WTC11 (cell line): Measurements from ENCODE around the gene TAOK2.
"Not testable (repeated sequence)": the region's sequence is repeated elsewhere in the genome, so short reads cannot be mapped to it uniquely, and the experiment has no call there.

Experiments used
- CBFB ChIP-seq: sonication (generic); formaldehyde crosslinking; IDR thresholded peaks from 2 replicates; pipeline ENCODE4 v1.8.1; 2022; ENCODE audit warnings: mild to moderate bottlenecking, low read depth, missing genetic modification reagents
- CTCF ChIP-seq: fragments of 200-600 bp; IDR thresholded peaks from 2 replicates; pipeline ENCODE4 v1.8.0; 2022; ENCODE audit warnings: antibody characterized with exemption
- FOXP1 ChIP-seq: sonication (generic); formaldehyde crosslinking; IDR thresholded peaks from 2 replicates; pipeline ENCODE4 v1.8.0; 2022; ENCODE audit warnings: missing genetic modification reagents, mild to moderate bottlenecking, moderate library complexity, borderline replicate concordance
- MYBL2 ChIP-seq: sonication (generic); formaldehyde crosslinking; IDR thresholded peaks from 2 replicates; pipeline ENCODE4 v1.8.1; 2023; ENCODE audit warnings: mild to moderate bottlenecking, moderate library complexity, missing genetic modification reagents
- NFYB ChIP-seq: sonication (generic); formaldehyde crosslinking; conservative IDR thresholded peaks from 2 replicates; pipeline ENCODE4 v1.8.0; 2022; ENCODE audit warnings: low read depth, missing genetic modification reagents
- PRDM15 ChIP-seq: sonication (generic); formaldehyde crosslinking; IDR thresholded peaks from 2 replicates; pipeline ENCODE4 v1.8.0; 2022; ENCODE audit warnings: missing genetic modification reagents
- PREB ChIP-seq: sonication (generic); formaldehyde crosslinking; IDR thresholded peaks from 2 replicates; pipeline ENCODE4 v1.8.1; 2022; ENCODE audit warnings: mild to moderate bottlenecking, missing genetic modification reagents, moderate library complexity, borderline replicate concordance
- SP1 ChIP-seq: sonication (generic); formaldehyde crosslinking; conservative IDR thresholded peaks from 2 replicates; pipeline ENCODE4 v1.8.1; 2022; ENCODE audit warnings: missing genetic modification reagents
- ZNF423 ChIP-seq: fragments of 250-450 bp; sonication (Bioruptor Pico); IDR thresholded peaks from 2 replicates; pipeline ENCODE4 v2.1.2; 2022; ENCODE audit warnings: mild to moderate bottlenecking, moderate library complexity

- not testable (repeated sequence) for TF ChIP-seq PRDM15 (CRISPR knock-in tag); SP1 (CRISPR knock-in tag); CTCF; PREB (CRISPR knock-in tag); CBFB (CRISPR knock-in tag); FOXP1 (CRISPR knock-in tag); NFYB; MYBL2 (CRISPR knock-in tag); ZNF423
Observed at GRCh38 chr16:30012598-30012997, 38.9 kb downstream of the TAOK2 start.
